GM21825 (cell line): Measurements from ENCODE around the gene TUBB6.
A peak's percentile ranks its signal among the peaks of the same experiment; 100 is the strongest.

ENCODE experiments used
- ATAC-seq: cut with Tn5 transposase; IDR thresholded peaks from one replicate; pipeline ENCODE4 v1.9.1; 2021; ENCODE audit warnings: mild to moderate bottlenecking, moderate library complexity; ENCODE audit not compliant: unreplicated experiment

TUBB6 gene

GRCh38 chr18:12307701-12308385 lies at the start of gene TUBB6:
TUBB6 (plus strand) TSS chr18:12308241; CDS start chr18:12308293, 52 bp downstream.
- ATAC-seq, result peak; percentile 71

DNA sequence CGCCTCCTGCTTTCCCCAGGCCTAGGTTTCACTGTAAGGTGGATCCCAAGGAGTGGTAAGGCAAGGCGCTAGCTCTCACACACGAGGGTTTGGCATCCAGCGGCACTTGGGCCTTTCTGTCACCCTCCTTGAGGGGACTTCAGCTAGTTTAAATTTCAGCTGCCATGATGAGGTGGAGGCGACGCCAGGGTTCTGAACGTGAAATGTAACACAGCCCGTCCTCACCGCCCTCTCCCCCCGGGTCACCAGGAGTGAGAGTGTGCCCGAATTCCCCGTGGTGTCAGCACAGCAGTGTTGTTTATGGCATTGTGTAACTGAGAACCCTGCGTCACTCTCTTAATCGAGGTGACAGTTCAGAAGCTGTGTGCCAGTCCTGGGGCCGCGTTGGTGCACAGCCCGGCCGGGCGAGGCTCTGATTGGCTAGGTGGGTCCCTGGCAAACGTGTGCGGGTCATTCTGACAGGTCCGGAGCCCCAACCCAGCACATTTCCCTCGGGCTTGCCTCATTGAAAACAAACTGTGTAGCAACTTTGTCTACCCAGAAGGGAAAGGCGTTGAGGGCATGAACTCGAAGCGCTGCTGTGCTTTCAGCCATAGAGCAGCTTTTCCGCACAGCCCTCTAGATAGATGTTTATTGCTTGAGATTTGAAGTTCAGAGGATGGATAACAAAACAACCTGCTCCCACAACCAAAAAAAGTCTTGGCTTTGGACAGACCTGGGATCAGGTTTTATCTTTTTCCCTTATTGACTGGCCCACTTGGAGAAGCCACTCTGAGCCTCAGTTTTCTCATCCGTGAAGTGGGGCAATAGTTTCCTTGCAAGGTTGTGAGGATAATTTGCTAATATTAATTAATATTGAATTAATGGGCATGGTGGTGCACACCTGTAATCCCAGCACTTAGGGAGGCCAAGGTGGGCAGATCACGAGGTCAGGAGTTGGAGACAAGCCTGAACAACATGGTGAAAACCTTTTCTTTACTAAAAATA lies 49.0 kb upstream of the TUBB6 start:
- ATAC-seq, result no peak

DNA sequence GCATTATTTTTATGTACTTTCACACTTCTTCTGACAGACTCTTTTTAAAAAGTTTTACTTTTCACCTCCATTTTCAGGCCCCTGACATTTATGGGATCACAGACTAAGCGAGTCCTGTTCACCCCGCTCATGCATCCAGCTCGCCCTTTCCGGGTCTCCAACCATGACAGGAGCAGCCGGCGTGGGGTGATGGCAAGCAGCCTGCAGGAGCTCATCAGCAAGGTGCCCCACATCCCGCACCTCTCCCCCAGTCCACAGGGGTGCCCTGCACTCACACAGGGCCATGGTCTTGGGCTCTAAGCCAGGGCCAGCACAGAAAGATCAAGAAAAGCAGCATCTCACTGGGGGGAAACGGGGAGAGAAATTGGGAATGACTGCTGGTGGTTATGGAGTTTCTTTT lies 45.3 kb upstream of the TUBB6 start:
- no peak for ATAC-seq

DNA sequence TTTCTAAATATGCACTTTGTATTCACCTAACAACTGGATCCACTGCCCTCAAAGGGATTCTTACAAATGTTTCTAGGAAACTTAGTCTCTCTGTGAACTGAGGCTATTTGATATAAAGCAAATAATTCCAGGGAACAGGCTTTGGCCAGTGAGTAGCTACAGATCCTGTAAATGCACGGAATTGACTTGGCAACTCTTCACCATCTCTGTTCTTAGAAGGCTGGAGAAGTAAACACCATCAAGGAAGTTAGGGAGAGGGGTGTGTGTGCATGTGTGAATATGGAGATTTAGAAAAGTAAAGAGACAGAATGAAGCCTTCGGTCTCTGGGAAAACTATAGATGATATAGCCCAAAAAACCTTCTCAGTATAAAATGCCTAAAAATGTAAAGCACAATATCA lies 43.2 kb upstream of the TUBB6 start:
- no peak for ATAC-seq

DNA sequence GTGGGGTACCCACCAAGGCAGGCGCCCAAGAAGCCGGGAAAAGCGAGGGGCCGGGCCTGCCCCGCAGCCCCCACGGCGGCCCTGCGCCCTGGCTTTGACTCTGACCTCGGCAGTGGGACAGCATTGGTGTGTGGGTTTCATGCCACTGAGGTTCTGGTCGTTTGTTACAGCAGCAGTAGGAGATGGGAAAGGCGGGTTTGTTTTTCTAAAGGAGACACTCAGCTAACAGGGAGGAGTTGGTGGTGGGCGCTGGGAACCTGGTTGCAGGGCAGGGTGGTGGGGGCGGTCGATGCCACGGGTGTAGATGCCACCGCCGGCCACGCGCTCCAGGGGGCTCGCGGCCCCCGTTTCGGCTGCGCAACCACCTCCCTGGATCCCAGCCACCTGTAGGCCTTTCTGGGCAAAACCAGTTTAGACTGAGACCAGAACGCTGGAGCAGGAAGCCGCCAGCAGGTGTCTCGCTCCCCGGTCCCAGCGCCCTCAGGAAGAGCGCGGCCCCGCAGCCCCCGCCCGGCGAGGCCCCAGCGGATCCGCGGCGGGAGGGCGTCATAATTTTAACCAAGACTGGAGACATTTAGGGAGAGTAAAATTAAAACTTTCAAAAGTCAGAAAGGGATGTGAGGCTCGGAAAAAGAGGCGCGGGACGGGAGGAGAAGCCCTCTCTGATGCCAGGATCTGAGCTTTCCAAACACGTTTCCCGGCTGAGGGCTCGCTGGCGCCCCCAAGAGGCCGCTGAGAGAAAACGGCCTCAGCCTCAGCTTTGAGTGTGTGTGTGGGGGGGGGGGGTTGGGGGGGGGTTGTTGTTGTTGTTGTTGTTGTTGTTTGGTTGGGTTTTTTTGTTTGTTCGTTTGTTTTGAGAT lies 36.4 kb upstream of the TUBB6 start:
- peak; percentile 94 for ATAC-seq

GRCh38 chr18:12274793-12275192 lies 33.2 kb upstream of the TUBB6 start:
- ATAC-seq, result no peak

DNA sequence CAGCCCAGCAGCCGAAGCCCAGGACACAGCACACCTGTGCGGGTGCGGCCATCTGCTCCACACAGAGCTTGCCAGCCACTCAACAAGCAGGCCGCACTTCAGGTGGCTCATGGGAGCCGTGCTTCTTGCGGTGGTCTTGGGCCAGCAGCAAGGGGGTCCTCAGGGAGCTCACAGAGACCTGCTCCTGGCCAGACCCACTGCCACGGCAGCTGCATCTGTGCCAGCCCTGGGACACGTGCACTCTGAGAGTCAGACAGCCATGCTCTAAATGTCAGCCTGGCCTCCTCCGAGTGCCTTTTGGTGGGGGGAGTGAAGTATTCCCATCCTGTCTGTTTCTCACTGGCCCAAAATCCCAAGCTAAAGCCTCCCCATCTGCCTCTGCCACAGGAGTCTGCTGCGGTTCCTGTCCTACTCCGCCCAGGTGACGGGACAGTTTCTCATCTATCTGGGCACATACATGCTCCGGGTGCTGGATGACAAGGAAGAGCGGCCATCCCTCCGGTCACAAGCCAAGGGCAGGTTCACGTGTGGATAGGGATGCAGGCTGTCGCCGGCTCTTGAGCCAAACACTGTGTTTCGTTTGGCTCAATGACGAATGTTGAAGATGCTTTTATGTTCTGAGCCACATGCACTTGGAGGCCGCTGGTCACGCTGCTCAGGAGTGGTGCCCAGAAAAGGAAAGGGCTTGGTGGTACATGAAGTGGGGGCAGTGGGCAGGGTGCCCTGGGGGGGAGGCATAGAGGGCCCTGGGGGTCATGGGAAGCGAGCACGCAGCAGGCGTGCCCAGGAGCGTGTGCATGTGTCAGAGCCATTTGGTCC lies 31.1 kb upstream of the TUBB6 start:
- no peak for ATAC-seq

GRCh38 chr18:12278215-12278671 lies 29.8 kb upstream of the TUBB6 start:
- ATAC-seq, result no peak

DNA sequence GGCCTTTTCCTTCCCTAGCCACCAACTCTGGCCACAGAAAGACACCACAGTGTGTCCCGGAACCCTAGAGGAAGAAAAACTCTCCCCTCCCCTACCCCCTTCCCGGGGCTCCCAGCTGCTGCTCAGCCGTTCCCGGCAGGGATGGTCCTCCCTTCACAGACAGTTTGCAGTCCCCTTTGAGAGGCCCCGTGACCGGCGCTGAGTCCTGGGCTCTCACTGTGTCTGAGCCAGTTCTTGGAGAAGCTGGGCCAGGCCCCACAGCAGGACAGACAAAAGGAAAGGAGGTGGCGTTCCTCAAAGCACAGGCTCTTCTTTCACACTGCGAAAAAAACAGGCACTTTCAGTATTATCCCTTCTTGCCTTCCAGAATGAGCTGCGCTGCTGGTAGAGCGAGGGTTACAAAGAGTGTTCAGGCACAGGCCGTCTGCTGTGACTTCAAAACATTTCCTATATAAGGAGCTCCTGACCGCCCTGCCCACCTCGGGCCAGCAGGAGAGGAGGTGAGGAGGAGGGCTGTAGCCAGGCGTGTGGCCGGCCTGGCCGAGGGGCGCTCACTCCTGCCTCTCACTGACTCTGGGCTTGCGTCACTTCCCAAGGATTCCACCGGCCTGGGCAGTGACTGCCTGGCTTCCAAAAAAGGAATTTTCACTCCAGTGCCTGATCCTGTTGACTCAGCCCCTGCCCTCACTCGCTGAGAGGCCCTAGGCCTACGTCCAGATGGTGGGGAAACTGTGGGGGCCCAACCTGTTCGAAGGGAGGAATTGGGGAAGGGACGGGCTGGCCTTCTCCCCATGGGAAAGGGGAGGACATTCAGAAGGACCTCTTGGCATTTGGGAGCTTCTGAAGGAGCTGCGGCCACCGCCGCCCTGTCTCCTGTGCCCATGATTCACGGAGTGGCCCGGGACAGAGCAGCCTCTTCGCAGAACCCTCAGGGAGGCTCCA lies 29.0 kb upstream of the TUBB6 start:
- no peak for ATAC-seq

GRCh38 chr18:12279781-12280531 lies 28.1 kb upstream of the TUBB6 start:
- ATAC-seq, result no peak

DNA sequence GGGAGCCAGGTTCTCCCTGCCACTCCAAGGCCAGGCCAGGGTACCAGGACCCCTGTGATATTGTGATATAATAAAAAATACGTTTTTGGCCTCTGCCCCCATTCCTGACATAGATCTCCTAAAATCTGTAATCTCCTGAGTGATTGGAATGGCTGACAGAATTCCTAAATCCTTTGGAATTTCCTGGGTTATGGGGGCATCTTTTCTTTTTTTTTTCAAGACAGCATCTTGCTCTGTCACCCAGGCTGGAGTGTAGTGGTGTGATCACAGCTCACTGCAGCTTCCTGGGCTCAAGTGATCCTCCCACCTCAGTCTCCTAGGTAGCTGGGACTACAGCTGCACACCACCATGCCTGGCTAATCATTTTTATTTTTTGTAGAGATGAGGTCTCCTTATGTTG lies 26.2 kb upstream of the TUBB6 start:
- no peak for ATAC-seq

DNA sequence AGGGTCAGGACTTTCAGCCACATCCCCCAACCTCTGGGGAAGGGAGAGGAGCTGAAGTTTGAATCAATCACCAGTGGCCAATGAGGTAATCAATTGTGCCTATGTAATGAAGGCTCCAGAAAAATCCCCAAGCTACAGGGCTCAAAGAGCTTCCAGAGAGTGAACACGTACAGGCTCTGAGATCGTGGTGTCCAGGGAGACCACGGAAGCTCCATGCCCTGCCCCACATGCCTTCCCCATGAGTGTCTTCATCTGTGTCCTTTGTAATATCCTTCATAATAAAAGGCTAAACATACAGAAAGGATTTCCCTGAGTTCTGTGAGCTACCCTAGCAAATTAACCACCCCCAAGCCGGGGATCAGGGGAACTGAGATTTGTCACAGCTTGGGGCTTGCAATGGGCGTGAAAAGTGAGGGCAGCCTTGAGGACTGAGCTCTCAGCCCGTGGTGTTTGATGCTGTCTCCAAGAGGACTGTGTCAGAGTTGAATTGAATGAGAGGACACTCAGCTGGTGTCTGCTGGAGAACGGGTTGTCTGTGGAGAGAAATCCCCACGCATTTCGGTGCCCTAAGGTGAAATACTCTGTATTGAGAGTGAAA lies 25.5 kb upstream of the TUBB6 start:
- ATAC-seq, result no peak

- ATAC-seq, result no peak
Measured at GRCh38 chr18:12283256-12283655, 24.8 kb upstream of the TUBB6 start.

GRCh38 chr18:12283666-12284065 lies 24.4 kb upstream of the TUBB6 start:
- ATAC-seq, result no peak

DNA sequence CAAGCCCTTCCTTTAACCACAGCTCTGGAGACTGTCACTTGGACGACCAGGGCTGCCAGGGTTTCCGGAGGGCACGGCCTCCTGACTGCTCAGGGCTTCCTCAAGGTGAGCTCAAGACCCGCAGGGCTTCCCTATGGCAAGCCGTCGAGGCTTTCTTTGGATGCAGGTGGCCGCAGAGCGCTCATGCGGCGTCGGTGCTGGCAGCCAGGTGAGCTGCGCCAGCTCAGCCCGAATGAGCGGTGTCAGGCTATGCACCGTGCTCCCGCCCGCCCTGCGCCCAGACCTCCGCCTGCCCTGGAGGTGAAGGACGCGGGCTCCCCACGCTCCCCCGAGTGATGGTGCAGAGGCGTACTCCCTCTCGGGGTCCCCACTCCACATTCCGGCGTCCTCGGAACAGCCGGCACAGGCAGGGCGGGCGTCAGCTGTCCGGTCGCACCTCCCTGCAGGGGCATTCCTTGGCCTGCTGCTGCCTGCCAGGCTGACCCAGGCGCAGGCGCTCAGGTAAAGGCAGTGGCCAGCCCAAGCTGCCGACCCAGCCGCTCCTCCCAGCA lies 20.8 kb upstream of the TUBB6 start:
- ATAC-seq, result no peak

- ATAC-seq, result no peak
Measured at GRCh38 chr18:12287684-12288402, 20.2 kb upstream of the TUBB6 start.

- no peak for ATAC-seq
Measured at GRCh38 chr18:12288403-12288755, 19.7 kb upstream of the TUBB6 start.
